HEK293T (cell line): ENCODE results near the gene XAGE1B.

Source experiments
- CTBP1 ChIP-seq: fragments of 450-650 bp; IDR thresholded peaks from 2 replicates; pipeline ENCODE4 v1.6.1; 2016; ENCODE audit warnings: borderline replicate concordance
- FOXK2 ChIP-seq: fragments of 450-650 bp; IDR thresholded peaks from 2 replicates; pipeline ENCODE4 v1.6.1; 2016; ENCODE audit warnings: mild to moderate bottlenecking
- FOXM1 ChIP-seq: fragments of 450-650 bp; IDR thresholded peaks from 2 replicates; pipeline ENCODE4 v1.6.1; 2017; ENCODE audit warnings: mild to moderate bottlenecking, borderline replicate concordance
- LEF1 ChIP-seq: fragments of 450-650 bp; IDR thresholded peaks from 2 replicates; pipeline ENCODE4 v1.6.1; 2017; ENCODE audit warnings: mild to moderate bottlenecking, borderline replicate concordance
- NFRKB ChIP-seq: fragments of 450-650 bp; IDR thresholded peaks from 2 replicates; pipeline ENCODE4 v1.6.1; 2016; ENCODE audit warnings: mild to moderate bottlenecking, moderate library complexity
- SUZ12 ChIP-seq: fragments of 450-650 bp; IDR thresholded peaks from 2 replicates; pipeline ENCODE4 v1.6.1; 2016; ENCODE audit warnings: mild to moderate bottlenecking
- TARDBP ChIP-seq: fragments of 450-650 bp; IDR thresholded peaks from 2 replicates; pipeline ENCODE4 v1.6.1; 2016

- no peak for TF ChIP-seq SUZ12
- no peak for TF ChIP-seq CTBP1
- TF ChIP-seq LEF1, result no peak
- TF ChIP-seq FOXK2, result no peak
- TF ChIP-seq FOXM1, result no peak
- no peak for TF ChIP-seq NFRKB
- TF ChIP-seq TARDBP, result no peak
These were observed 12.3 kb downstream of the XAGE1B start for GRCh38 chrX:52504551-52504950.
